Panc1 (cell line): ENCODE data around the gene UGT1A10.

Source experiments
- CTCF ChIP-seq: fragments of 450-650 bp; IDR thresholded peaks from 2 replicates; pipeline ENCODE4 v1.5.1; 2017; ENCODE audit warnings: mild to moderate bottlenecking
- POLR2AphosphoS5 ChIP-seq: IDR thresholded peaks from 2 replicates; pipeline ENCODE4 v1.6.1; 2012; ENCODE audit warnings: mild to moderate bottlenecking, low read depth, low read length, moderate library complexity
- SIN3A ChIP-seq: IDR thresholded peaks from 2 replicates; pipeline ENCODE4 v1.6.1; 2012; ENCODE audit warnings: low read depth, mild to moderate bottlenecking, low read length, moderate library complexity, borderline replicate concordance; ENCODE audit not compliant: insufficient read depth

- TF ChIP-seq SIN3A (no peak), CTCF (no peak), POLR2AphosphoS5 (no peak)
Measured at GRCh38 chr2:233791883-233792329, 155.7 kb downstream of the UGT1A10 start.
